Stimulated activated CD8-positive, alpha-beta memory T cell treated with anti-CD3 and anti-CD28 coated beads, Interleukin-7, amount 100 ng/mL, for 4 hours (primary cell): ENCODE data around the gene USH1C.

Experiments
- DNase-seq, 2 donors: peaks; one replicate each; pipeline ENCODE4 v3.0.0-alpha.2; 2020; ENCODE audit warnings: low read depth in 2 of 2

USH1C gene

DNA sequence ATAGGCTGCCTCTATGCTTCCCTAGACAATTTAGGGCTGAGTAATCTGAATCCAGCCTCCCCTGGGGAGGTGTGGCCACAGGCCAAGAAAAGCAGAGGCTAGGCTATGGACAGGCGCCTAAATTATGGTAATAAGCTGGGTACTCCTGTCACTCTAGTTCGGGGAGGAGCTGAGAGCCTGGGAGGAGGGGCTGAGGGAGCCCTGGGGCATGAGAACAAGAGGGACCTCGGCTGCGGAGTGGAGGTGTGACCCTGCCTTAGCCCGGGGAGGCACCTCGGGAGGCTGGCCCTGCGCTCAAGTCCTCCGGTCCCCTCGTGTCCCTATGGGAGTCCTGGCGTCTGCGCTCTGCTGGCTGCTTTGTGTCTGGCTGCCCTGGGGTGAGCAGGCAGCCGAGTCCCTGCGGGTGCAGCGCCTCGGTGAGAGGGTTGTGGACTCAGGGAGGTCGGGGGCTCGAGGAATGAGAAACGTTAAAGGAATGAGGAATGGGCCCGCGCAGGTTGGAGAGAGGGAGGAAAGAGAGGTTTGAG is 2.9 kb upstream of the USH1C start, which contains the start of gene OTOG:
Gene OTOG, plus strand, starts transcription at position 209 of the 527 bp plus-strand sequence. Its CDS starts 114 bp downstream, at position 323.
- no peak for DNase-seq

DNA sequence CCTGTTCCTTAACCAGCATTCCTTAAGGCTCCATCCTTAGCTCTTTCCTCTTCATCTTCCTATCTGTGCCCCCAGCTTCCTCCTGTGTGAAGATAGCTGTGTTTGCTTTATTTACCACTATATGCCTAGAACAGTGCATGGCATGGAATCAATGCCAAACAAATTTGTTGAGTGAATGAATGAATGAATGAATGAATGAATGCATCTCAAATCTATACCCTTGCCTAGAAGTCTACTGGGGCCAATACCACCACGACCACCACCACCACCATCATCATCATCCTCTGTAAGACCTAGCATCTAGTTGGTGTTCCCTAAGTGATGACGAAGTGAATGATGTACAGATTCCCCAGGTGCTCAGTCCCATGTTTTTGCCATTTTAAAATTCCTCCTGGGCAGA is 2.0 kb upstream of the USH1C start:
- DNase-seq: no peak

- no peak for DNase-seq
Measured at GRCh38 chr11:17543574-17544180, 539 bp downstream of the USH1C start.

- DNase-seq: no peak
Measured at GRCh38 chr11:17543041-17543440, 1.2 kb downstream of the USH1C start.

GRCh38 chr11:17542249-17542648 is 2.0 kb downstream of the USH1C start:
- DNase-seq: no peak

GRCh38 chr11:17541330-17541885 is 2.8 kb downstream of the USH1C start:
- DNase-seq: no peak

DNA sequence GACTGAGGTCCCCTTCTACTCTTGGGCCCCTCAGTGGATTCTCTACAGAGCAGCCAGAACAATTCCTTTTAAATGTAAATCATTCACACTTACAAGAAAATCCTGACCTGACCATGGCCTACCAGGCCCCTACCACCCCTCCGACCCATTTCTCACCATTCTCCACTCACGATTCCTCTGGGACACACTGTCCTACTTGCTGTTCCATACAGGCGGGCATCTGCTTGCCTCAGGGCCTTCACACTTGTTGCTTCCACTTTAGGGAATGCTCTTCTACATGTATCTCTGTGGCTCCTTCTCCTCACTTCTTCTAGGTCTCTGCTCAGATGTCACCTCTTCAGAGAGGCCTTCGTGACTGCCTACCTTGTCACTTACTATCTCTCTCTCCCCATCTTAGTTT is 3.4 kb downstream of the USH1C start:
- no peak for DNase-seq

DNA sequence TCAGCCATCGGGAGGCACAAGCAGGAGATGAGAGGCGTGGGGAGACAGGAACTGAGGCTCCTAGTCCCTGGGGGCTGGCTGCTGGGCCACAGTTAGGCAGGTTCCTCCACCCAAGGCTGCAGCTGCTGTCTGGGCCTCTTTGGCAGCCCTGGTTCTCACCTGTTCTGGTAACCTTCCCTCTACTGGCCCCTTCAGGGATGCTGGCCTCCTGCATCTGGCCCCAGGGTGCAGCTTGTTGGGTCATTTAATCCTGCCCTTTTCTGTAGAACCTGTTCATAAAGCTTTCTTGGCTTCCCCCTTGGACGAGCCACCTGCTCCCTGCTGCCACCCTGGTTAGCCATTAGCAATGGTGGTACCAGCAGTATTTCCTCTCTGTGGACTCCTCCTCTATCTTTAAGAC is 5.5 kb downstream of the USH1C start:
- no peak for DNase-seq

DNA sequence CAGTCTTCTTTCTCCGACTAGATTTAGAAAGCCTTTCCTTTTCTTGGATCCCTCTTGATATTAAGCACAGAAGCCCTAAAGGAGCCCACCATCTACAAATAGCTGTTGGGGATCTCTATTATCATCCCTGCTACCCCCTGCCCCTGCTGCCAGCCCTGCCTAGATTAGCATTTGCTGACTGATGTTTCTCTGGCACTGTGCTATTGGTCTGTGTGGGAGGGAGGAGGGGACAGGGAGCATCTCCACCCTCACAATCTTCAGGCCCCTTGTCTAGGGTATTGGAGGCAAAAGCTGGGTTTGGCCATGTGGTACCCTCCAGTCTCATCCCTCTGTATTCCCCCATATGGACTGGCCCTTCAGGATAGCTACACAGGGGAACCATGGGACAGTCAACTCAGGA is 6.2 kb downstream of the USH1C start:
- no peak for DNase-seq

DNA sequence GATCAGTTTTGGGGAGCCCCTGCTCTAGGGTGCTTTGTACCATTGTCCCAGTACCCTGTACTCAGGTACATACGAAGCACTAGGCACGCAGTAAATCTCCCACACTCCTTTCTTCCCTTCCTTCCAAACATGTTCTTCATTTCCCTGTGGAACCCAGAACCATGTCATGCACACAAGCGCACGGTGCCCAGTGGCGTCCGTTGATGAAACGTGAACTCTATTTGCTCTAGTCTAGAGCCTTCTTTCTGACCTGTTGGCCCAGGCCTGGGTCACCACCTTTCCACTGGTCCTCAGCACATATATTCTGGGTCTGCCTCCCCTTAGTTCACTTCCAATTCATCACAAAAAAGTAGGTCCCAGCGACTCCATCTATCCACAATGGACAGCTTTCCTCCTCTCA is 7.0 kb downstream of the USH1C start:
- DNase-seq: no peak

- no peak for DNase-seq
Measured at GRCh38 chr11:17535488-17535887, 8.7 kb downstream of the USH1C start.

- DNase-seq: no peak
Measured at GRCh38 chr11:17533778-17534415, 10.3 kb downstream of the USH1C start.

- no peak for DNase-seq
Measured at GRCh38 chr11:17533341-17533740, 10.9 kb downstream of the USH1C start.

GRCh38 chr11:17532784-17533183 is 11.4 kb downstream of the USH1C start:
- no peak for DNase-seq

GRCh38 chr11:17531636-17532113 is 12.5 kb downstream of the USH1C start:
- DNase-seq: no peak

- DNase-seq: no peak
Measured at GRCh38 chr11:17531071-17531600, 13.1 kb downstream of the USH1C start.

DNA sequence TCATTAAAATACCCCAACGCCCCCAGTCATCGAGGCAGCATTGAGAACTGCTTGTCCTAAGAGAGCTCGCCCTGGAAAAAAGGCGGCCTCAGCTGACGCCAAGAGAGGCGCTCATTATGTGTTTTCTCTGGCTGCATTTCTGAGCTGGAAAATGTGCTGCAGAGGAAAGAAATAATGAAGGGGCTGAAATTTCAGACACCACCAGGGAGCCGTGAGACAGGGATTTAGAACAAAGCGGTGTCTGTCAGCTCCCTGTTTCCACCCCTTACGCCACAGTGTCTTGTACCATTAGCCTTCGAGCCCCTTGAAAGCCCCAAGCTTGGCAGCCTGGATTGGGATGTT is 14.4 kb downstream of the USH1C start:
- no peak for DNase-seq

DNA sequence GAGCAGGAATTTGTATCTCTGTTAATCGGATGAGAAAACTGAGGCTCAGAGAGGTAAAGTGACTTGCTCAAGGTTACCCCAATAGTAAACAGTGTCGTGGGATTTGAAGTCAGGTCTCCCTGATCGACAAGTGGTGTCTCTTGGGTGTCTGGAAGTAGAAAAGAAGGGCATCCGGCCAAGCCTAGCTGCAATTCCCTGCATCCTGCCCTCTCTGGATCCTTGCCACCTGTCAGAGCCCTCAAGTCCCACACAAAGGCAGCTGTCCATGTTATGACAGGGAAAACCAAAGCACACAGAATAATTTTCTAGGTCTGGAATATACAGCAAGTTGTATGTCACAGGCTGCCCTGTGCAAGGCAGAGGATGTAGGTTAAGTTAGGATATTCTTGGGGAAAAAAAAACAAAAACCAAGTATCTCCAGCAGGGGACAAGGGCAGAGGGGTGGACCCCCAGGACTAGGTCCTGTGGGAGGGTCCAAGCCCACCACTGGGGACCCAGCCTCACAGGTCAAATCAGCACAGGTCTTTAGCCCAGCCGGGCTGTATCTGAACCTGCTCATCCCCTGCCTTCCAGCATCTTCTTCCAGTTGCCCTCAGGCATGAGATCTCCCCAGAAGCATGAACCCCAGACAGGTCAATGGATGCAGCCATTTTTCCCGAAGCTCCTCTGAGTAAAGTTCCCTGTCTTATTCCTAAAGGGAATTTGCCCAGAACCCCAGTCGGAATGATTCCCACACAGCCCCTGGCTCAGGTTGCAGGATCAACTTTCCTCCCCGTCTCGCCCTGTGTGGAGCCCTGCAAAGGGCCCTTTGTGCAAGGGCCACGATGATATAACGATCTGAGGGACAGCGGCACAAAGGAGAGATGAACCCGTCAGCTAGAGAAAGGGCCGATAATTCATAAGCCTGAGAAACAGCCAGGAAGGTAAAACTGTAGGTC is 15.0 kb downstream of the USH1C start:
- DNase-seq: no peak

GRCh38 chr11:17528181-17528691 is 16.0 kb downstream of the USH1C start:
- no peak for DNase-seq

DNA sequence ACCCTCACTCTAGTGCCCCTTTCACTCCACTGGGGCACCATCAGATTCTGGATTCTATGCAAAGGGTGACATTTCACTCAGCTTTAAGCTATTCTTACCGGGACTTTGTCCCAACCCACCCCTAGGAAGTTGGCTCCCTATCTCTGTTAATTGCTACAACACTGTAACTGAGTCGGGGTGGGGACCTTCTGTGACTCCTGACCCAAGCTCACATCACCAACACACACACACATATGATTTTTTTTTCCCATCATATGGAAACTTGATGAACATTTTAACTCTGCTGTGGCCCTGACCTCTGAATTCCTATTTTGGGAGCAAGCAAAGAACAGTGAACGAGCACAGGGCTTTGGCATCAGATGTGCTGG is 16.6 kb downstream of the USH1C start:
- no peak for DNase-seq

- no peak for DNase-seq
Measured at GRCh38 chr11:17526931-17527627, 17.1 kb downstream of the USH1C start.
